ENCODE data around the gene RHEBL1.
"Not testable (repeated sequence)": the region's sequence is repeated elsewhere in the genome, so short reads cannot be mapped to it uniquely, and the experiment has no call there.

Gene RHEBL1

GRCh38 chr12:49064767-49065152 lies 5.0 kb downstream of the RHEBL1 start:
- H2BK120ac ChIP-seq (ENCODE audit: low read depth, low read length): no peak overlapping the region
- H2BK15ac ChIP-seq (replicated peaks; ENCODE audit: low read depth): no peak overlapping the region
- H3K4me1 ChIP-seq (ENCODE audit: control insufficient read depth, low read depth, low read length): peaks cover 5% of the 10 kb centered on the region
- H3K36me3 ChIP-seq (ENCODE audit: control insufficient read depth, insufficient read depth, low read length): no peaks in the 10 kb centered on the region
- no peak overlapping the region for H3K18ac ChIP-seq (ENCODE audit: low read length)
- H2BK5ac ChIP-seq (ENCODE audit: low read length): no peak overlapping the region
- no peak overlapping the region for H2AK5ac ChIP-seq (ENCODE audit: low read length)
- no peak overlapping the region for H4K8ac ChIP-seq (ENCODE audit: low read depth, low read length)
- H3K9ac ChIP-seq (ENCODE audit: low read length): no peak overlapping the region
- H3K4ac ChIP-seq (ENCODE audit: low read depth, low read length): no peak overlapping the region
- WGBS (ENCODE audit: extremely low coverage, insufficient coverage, low lambda C conversion rate): no CpG with 5 or more reads among the region's 5 CpGs
- no peaks in the 10 kb centered on the region for H3K27me3 ChIP-seq (ENCODE audit: insufficient read depth, low read length, poor library complexity)
- no peak for DNase-seq
- no peak overlapping the region for H3K23ac ChIP-seq (ENCODE audit: low read length)
- no peak overlapping the region for H3K4me2 ChIP-seq (ENCODE audit: low read length)
- peaks cover 6% of the 10 kb centered on the region for H3K79me2 ChIP-seq (ENCODE audit: control insufficient read depth, insufficient read depth, low read length)
- no peak overlapping the region for H3K27ac ChIP-seq (ENCODE audit: low read depth, low read length)
- no peak overlapping the region for H3K4me3 ChIP-seq (ENCODE audit: low read length)
- no peak overlapping the region for H3K56ac ChIP-seq (ENCODE audit: low read length)
- peaks cover 1% of the 10 kb centered on the region for H3K79me1 ChIP-seq (ENCODE audit: low read length)
- H4K5ac ChIP-seq (ENCODE audit: low read length): no peak overlapping the region

DNA sequence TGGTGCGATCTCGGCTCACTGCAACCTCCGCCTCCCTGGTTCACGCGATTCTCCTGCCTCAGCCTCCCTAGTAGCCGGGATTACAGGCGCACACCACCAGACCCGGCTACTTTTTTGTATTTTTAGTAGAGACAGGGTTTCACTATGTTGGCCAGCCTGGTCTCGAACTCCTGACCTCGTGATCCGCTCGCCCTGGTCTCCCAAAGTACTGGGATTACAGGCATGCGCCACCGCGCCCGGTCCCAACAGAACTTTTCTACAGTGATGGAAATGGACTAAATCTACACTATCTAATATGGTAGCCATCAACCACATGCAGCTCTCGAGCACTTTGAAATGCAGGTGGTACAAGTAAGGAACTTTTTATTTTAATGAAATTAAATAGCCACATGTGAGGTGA lies 7.9 kb downstream of the RHEBL1 start:
- H3K27ac ChIP-seq (ENCODE audit: low read depth, low read length); H3K4ac ChIP-seq (ENCODE audit: low read depth, low read length); H2BK15ac ChIP-seq (replicated peaks; ENCODE audit: low read depth); H3K4me1 ChIP-seq (ENCODE audit: control insufficient read depth, low read depth, low read length); H4K5ac ChIP-seq (ENCODE audit: low read length); H3K36me3 ChIP-seq (ENCODE audit: control insufficient read depth, insufficient read depth, low read length); H2AK5ac ChIP-seq (ENCODE audit: low read length); H3K27me3 ChIP-seq (ENCODE audit: insufficient read depth, low read length, poor library complexity); H3K4me3 ChIP-seq (ENCODE audit: low read length); H2BK120ac ChIP-seq (ENCODE audit: low read depth, low read length); H2BK5ac ChIP-seq (ENCODE audit: low read length); H3K56ac ChIP-seq (ENCODE audit: low read length); H3K18ac ChIP-seq (ENCODE audit: low read length); H4K8ac ChIP-seq (ENCODE audit: low read depth, low read length); H3K4me2 ChIP-seq (ENCODE audit: low read length); DNase-seq; H3K9ac ChIP-seq (ENCODE audit: low read length); H3K23ac ChIP-seq (ENCODE audit: low read length); H3K79me1 ChIP-seq (ENCODE audit: low read length): not testable (repeated sequence)
- H3K79me2 ChIP-seq (ENCODE audit: control insufficient read depth, insufficient read depth, low read length): peaks cover 34% of the 10 kb centered on the region
- no CpG with 5 or more reads among the region's 17 CpGs for WGBS (ENCODE audit: extremely low coverage, insufficient coverage, low lambda C conversion rate)

GRCh38 chr12:49061157-49061650 lies 8.6 kb downstream of the RHEBL1 start:
- WGBS (ENCODE audit: extremely low coverage, insufficient coverage, low lambda C conversion rate): no CpG with 5 or more reads among the region's 16 CpGs

GRCh38 chr12:49060237-49061156 lies 9.3 kb downstream of the RHEBL1 start, which contains the start of gene KMT2D:
TSS of gene KMT2D (minus strand) at chr12:49060794. CDS start at chr12:49055324, 5,470 bp downstream.
- peak within 1 kb of the TSS; percentile 31 for H2BK120ac ChIP-seq (ENCODE audit: low read depth, low read length)
- H4K8ac ChIP-seq (ENCODE audit: low read depth, low read length): peak within 1 kb of the TSS; percentile 83
- WGBS (ENCODE audit: extremely low coverage, insufficient coverage, low lambda C conversion rate): no CpG with 5 or more reads among the region's 74 CpGs

More at GRCh38 chr12:49061157-49061650, 8.6 kb downstream of the RHEBL1 start:
- H3K9ac ChIP-seq (ENCODE audit: low read length): peak overlapping the region; percentile 97
- H4K5ac ChIP-seq (ENCODE audit: low read length): peak overlapping the region; percentile 81
- H3K79me1 ChIP-seq (ENCODE audit: low read length): peaks cover 7% of the 10 kb centered on the region
- peak overlapping the region; percentile 91 for H3K56ac ChIP-seq (ENCODE audit: low read length)
- peak overlapping the region; percentile 94 for H3K4me2 ChIP-seq (ENCODE audit: low read length)
- no peak overlapping the region for H3K27ac ChIP-seq (ENCODE audit: low read depth, low read length)
- H3K4ac ChIP-seq (ENCODE audit: low read depth, low read length): peak overlapping the region; percentile 39
- peaks cover 42% of the 10 kb centered on the region for H3K79me2 ChIP-seq (ENCODE audit: control insufficient read depth, insufficient read depth, low read length)
- H3K36me3 ChIP-seq (ENCODE audit: control insufficient read depth, insufficient read depth, low read length): no peaks in the 10 kb centered on the region
- H3K27me3 ChIP-seq (ENCODE audit: insufficient read depth, low read length, poor library complexity): no peaks in the 10 kb centered on the region
- H2BK120ac ChIP-seq (ENCODE audit: low read depth, low read length): no peak overlapping the region
- no peak overlapping the region for H2AK5ac ChIP-seq (ENCODE audit: low read length)
- H4K8ac ChIP-seq (ENCODE audit: low read depth, low read length): no peak overlapping the region
- H2BK5ac ChIP-seq (ENCODE audit: low read length): peak overlapping the region; percentile 40
- no peak overlapping the region for H2BK15ac ChIP-seq (replicated peaks; ENCODE audit: low read depth)
- H3K18ac ChIP-seq (ENCODE audit: low read length): peak overlapping the region; percentile 63
- H3K4me1 ChIP-seq (ENCODE audit: control insufficient read depth, low read depth, low read length): peaks cover 10% of the 10 kb centered on the region
- H3K23ac ChIP-seq (ENCODE audit: low read length): no peak overlapping the region
- H3K4me3 ChIP-seq (ENCODE audit: low read length): peak overlapping the region; percentile 55
- no peak for DNase-seq

GRCh38 chr12:49059299-49060171 lies 10.2 kb downstream of the RHEBL1 start:
- Histone ChIP-seq H3K23ac (ENCODE audit: low read length) (peak overlapping the region; percentile 26), H4K8ac (ENCODE audit: low read depth, low read length) (no peak overlapping the region), H3K4me2 (ENCODE audit: low read length) (peak overlapping the region; percentile 97), H3K79me2 (ENCODE audit: control insufficient read depth, insufficient read depth, low read length) (peaks cover 58% of the 10 kb centered on the region), H2BK15ac (replicated peaks; ENCODE audit: low read depth) (no peak overlapping the region), H2BK5ac (ENCODE audit: low read length) (no peak overlapping the region), H3K27ac (ENCODE audit: low read depth, low read length) (peak overlapping the region; percentile 92), H3K27me3 (ENCODE audit: insufficient read depth, low read length, poor library complexity) (no peaks in the 10 kb centered on the region), H3K36me3 (ENCODE audit: control insufficient read depth, insufficient read depth, low read length) (peaks cover 1% of the 10 kb centered on the region), H2AK5ac (ENCODE audit: low read length) (no peak overlapping the region), H3K4me1 (ENCODE audit: control insufficient read depth, low read depth, low read length) (peaks cover 10% of the 10 kb centered on the region), H3K4ac (ENCODE audit: low read depth, low read length) (peak overlapping the region; percentile 95), H3K4me3 (ENCODE audit: low read length) (peak overlapping the region; percentile 55), H4K5ac (ENCODE audit: low read length) (no peak overlapping the region), H3K56ac (ENCODE audit: low read length) (peak overlapping the region; percentile 91), H3K79me1 (ENCODE audit: low read length) (peaks cover 18% of the 10 kb centered on the region), H3K9ac (ENCODE audit: low read length) (peak overlapping the region; percentile 97), H2BK120ac (ENCODE audit: low read depth, low read length) (peak overlapping the region; percentile 31), H3K18ac (ENCODE audit: low read length) (peak overlapping the region; percentile 77)
- peak; percentile 57 for DNase-seq
- no CpG with 5 or more reads among the region's 70 CpGs for WGBS (ENCODE audit: extremely low coverage, insufficient coverage, low lambda C conversion rate)

More at GRCh38 chr12:49060237-49061156, 9.3 kb downstream of the RHEBL1 start, which contains the start of gene KMT2D:
- Histone ChIP-seq H3K4me3 (ENCODE audit: low read length) (peak within 1 kb of the TSS; percentile 55), H3K9ac (ENCODE audit: low read length) (peak within 1 kb of the TSS; percentile 97), H2AK5ac (ENCODE audit: low read length) (no peak within 1 kb of the TSS), H4K5ac (ENCODE audit: low read length) (peak within 1 kb of the TSS; percentile 81), H2BK5ac (ENCODE audit: low read length) (peak within 1 kb of the TSS; percentile 97), H3K4me2 (ENCODE audit: low read length) (peak within 1 kb of the TSS; percentile 97), H3K36me3 (ENCODE audit: control insufficient read depth, insufficient read depth, low read length) (no peaks in the 10 kb centered on the region), H3K23ac (ENCODE audit: low read length) (peak within 1 kb of the TSS; percentile 12), H3K27ac (ENCODE audit: low read depth, low read length) (peak within 1 kb of the TSS; percentile 92), H3K4me1 (ENCODE audit: control insufficient read depth, low read depth, low read length) (peaks cover 10% of the 10 kb centered on the region), H3K27me3 (ENCODE audit: insufficient read depth, low read length, poor library complexity) (no peaks in the 10 kb centered on the region), H3K18ac (ENCODE audit: low read length) (peak within 1 kb of the TSS; percentile 77), H3K79me2 (ENCODE audit: control insufficient read depth, insufficient read depth, low read length) (peaks cover 49% of the 10 kb centered on the region), H3K4ac (ENCODE audit: low read depth, low read length) (peak within 1 kb of the TSS; percentile 95), H3K56ac (ENCODE audit: low read length) (peak within 1 kb of the TSS; percentile 91), H3K79me1 (ENCODE audit: low read length) (peaks cover 10% of the 10 kb centered on the region), H2BK15ac (replicated peaks; ENCODE audit: low read depth) (no peak within 1 kb of the TSS)
- peak; percentile 98 for DNase-seq
